ENCODE results near the gene MYADML2. TPM values are rescaled to one million over a fixed set of nuclear protein-coding genes. Genes with fewer than 3 reads are reported as not detected.

Gene MYADML2
- total RNA-seq, 1 experiment from 2014 or later: not detected

GRCh38 chr17:81912441-81913309 is 34.4 kb downstream of the MYADML2 start:
- Histone ChIP-seq H3K36me3 (ENCODE audit: low read depth) (no peaks in the 10 kb centered on the region; the same call in 1 of the 2 replicates), H3K79me2 (ENCODE audit: low read depth) (peaks cover 28% of the 10 kb centered on the region), H3F3A (ENCODE audit: insufficient read depth, low read depth) (peaks cover 46% of the 10 kb centered on the region), H4K20me1 (ENCODE audit: insufficient read depth) (peaks cover 4% of the 10 kb centered on the region; the same call in 1 of the 2 replicates), H3K4me1 (replicated peaks; ENCODE audit: insufficient read depth) (peaks cover 36% of the 10 kb centered on the region), H3K4me2 (peak overlapping the region; percentile 63), H3K27ac (peak overlapping the region; percentile 59), H3K27me3 (ENCODE audit: insufficient read depth, low read depth) (no peaks in the 10 kb centered on the region), H2AFZ (no peak overlapping the region), H3K4me3 (no peak overlapping the region), H3K9me2 (ENCODE audit: insufficient read depth) (no peaks in the 10 kb centered on the region), H3K9me3 (ENCODE audit: insufficient read depth, low read depth) (no peaks in the 10 kb centered on the region)
- CTCF ChIA-PET: interaction anchor here (0.6 to 1.3 kb wide), 4 partner anchors 10 to 355 kb away, joined by 3 to 6 read pairs (median 3); no protein-coding TSS in a partner anchor
- intact Hi-C loops (cut with micrococcal nuclease; ENCODE audit: unreplicated experiment): loop anchor here (1.0 to 2.0 kb wide), 4 partner anchors 14 to 110 kb away; partner anchors contain the start of genes CENPX and LRRC45
- POLR2A ChIA-PET (ENCODE audit: unreplicated experiment): interaction anchor here (0.5 to 0.7 kb wide), 3 partner anchors 11 to 394 kb away, joined by 3 to 27 read pairs (median 14); no protein-coding TSS in a partner anchor
- peak; percentile 91 to 97 for DNase-seq
- no TSS peak for BruUV-seq (replicated peaks)
- TF ChIP-seq, protein P1, sequence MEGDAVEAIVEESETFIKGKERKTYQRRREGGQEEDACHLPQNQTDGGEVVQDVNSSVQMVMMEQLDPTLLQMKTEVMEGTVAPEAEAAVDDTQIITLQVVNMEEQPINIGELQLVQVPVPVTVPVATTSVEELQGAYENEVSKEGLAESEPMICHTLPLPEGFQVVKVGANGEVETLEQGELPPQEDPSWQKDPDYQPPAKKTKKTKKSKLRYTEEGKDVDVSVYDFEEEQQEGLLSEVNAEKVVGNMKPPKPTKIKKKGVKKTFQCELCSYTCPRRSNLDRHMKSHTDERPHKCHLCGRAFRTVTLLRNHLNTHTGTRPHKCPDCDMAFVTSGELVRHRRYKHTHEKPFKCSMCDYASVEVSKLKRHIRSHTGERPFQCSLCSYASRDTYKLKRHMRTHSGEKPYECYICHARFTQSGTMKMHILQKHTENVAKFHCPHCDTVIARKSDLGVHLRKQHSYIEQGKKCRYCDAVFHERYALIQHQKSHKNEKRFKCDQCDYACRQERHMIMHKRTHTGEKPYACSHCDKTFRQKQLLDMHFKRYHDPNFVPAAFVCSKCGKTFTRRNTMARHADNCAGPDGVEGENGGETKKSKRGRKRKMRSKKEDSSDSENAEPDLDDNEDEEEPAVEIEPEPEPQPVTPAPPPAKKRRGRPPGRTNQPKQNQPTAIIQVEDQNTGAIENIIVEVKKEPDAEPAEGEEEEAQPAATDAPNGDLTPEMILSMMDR (conservative IDR thresholded peaks at IDR 0.05): no peak
- no peak for TF ChIP-seq EZH2 (IDR thresholded peaks at IDR 0.05; ENCODE audit: low read depth)

- Histone ChIP-seq H4K20me1 (ENCODE audit: insufficient read depth) (peaks cover 4% of the 10 kb centered on the region; the same call in 1 of the 2 replicates), H3K27ac (peak overlapping the region; percentile 59; the same call in 1 of the 2 replicates), H3K4me1 (replicated peaks; ENCODE audit: insufficient read depth) (peaks cover 36% of the 10 kb centered on the region), H3F3A (ENCODE audit: insufficient read depth, low read depth) (peaks cover 41% of the 10 kb centered on the region), H3K9me3 (ENCODE audit: insufficient read depth, low read depth) (no peaks in the 10 kb centered on the region), H3K4me2 (peak overlapping the region; percentile 63), H3K27me3 (ENCODE audit: insufficient read depth, low read depth) (no peaks in the 10 kb centered on the region), H3K79me2 (ENCODE audit: low read depth) (peaks cover 22% of the 10 kb centered on the region), H3K4me3 (no peak overlapping the region), H2AFZ (no peak overlapping the region), H3K9me2 (ENCODE audit: insufficient read depth) (no peaks in the 10 kb centered on the region), H3K36me3 (ENCODE audit: low read depth) (no peaks in the 10 kb centered on the region; the same call in 1 of the 2 replicates)
- intact Hi-C loops (cut with micrococcal nuclease; ENCODE audit: unreplicated experiment): loop anchor here (1.0 to 2.0 kb wide), 4 partner anchors 13 to 111 kb away; partner anchors contain the start of genes CENPX and LRRC45
- no peak for DNase-seq
- BruUV-seq (replicated peaks): no TSS peak
- ChIA-PET POLR2A (ENCODE audit: unreplicated experiment) (interaction anchor here (0.5 to 0.7 kb wide), 3 partner anchors 11 to 393 kb away, joined by 3 to 27 read pairs (median 14); no protein-coding TSS in a partner anchor), CTCF (interaction anchor here (0.6 to 1.3 kb wide), 2 partner anchors 11 to 109 kb away, joined by 3 to 6 read pairs; no protein-coding TSS in a partner anchor)
- TF ChIP-seq EZH2 (IDR thresholded peaks at IDR 0.05; ENCODE audit: low read depth): no peak
- TF ChIP-seq, protein P1 (conservative IDR thresholded peaks at IDR 0.05): no peak
Measured at GRCh38 chr17:81911969-81912368, 35.1 kb downstream of the MYADML2 start.

DNA sequence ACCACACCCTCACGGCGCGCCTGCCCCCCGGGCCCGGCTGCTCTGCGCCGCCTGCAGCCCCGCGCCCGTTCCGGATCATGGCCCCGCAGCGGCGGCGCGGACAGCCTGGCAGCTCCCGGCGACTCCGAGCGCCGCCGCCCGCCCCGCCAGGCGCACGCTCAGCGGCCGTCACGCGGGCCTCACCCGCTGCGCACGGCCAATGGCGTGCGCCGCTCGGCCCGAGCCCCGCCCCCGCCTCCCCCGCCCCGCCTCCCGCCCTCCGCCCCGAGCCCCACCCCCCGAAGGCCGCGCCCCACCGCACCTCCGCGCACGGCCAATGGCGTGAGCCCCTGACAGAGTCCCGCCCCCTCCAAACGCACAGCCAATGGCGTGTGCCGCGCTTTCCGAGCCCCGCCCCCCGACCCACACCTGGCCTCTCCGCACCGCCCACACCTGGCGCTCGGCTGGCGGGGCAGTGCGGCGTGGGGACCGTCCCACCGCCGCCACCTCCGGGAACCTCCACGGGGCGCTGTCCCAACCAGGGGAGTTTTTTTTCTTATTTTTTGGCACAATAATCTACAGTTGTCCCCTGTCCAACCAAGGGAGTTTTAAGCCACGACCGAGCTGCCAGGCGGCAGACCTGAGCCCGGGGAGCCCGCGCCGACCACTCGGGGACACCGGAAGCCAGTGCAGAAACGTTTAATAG is 35.6 kb downstream of the MYADML2 start, which contains the start of gene PCYT2:
PCYT2 (minus strand) TSS at position 123 of the 685 bp plus-strand sequence; CDS start at position 79, 44 bp downstream.
- CTCF ChIA-PET: no interaction called here

More for the DNA sequence above, 35.6 kb downstream of the MYADML2 start, which contains the start of gene PCYT2:
- Histone ChIP-seq H3K27me3 (ENCODE audit: insufficient read depth, low read depth) (no peaks in the 10 kb centered on the region), H3F3A (ENCODE audit: insufficient read depth, low read depth) (peaks cover 36% of the 10 kb centered on the region), H2AFZ (peak within 1 kb of the TSS; percentile 77), H3K27ac (peak within 1 kb of the TSS; percentile 59; the same call in 1 of the 2 replicates), H3K9me2 (ENCODE audit: insufficient read depth) (no peaks in the 10 kb centered on the region), H3K79me2 (ENCODE audit: low read depth) (peaks cover 18% of the 10 kb centered on the region), H3K36me3 (ENCODE audit: low read depth) (no peaks in the 10 kb centered on the region; the same call in 1 of the 2 replicates), H3K4me3 (peak within 1 kb of the TSS; percentile 67), H3K9me3 (ENCODE audit: insufficient read depth, low read depth) (no peaks in the 10 kb centered on the region), H3K4me1 (replicated peaks; ENCODE audit: insufficient read depth) (peaks cover 35% of the 10 kb centered on the region), H4K20me1 (ENCODE audit: insufficient read depth) (peaks cover 4% of the 10 kb centered on the region; the same call in 1 of the 2 replicates), H3K4me2 (peak within 1 kb of the TSS; percentile 84)
- no peak for TF ChIP-seq EZH2 (IDR thresholded peaks at IDR 0.05; ENCODE audit: low read depth)
- TF ChIP-seq, protein P1 (conservative IDR thresholded peaks at IDR 0.05): no peak; the same call in 1 of the 2 replicates
- intact Hi-C loops (cut with micrococcal nuclease; ENCODE audit: unreplicated experiment): no loop called here
- DNase-seq: peak; percentile 63 to 97
- POLR2A ChIA-PET (ENCODE audit: unreplicated experiment): interaction anchor here (0.6 to 0.7 kb wide), 5 partner anchors 16 to 410 kb away, joined by 4 to 29 read pairs (median 5); partner anchors contain the start of gene MAFG
- BruUV-seq (replicated peaks): no TSS peak

Data from PC-9 (cell line).